ENCODE results near the gene TRIM29. TPM values are rescaled to one million over a fixed set of nuclear protein-coding genes. Genes with fewer than 3 reads are reported as not detected.

TRIM29 gene
- total and polyA plus RNA-seq, 10 of the 15 experiments (the other 5 are each of a cell fraction or from before 2014, with no cell fraction given): 0.08 to 0.67 (median 0.26) TPM; not detected in 5

DNA sequence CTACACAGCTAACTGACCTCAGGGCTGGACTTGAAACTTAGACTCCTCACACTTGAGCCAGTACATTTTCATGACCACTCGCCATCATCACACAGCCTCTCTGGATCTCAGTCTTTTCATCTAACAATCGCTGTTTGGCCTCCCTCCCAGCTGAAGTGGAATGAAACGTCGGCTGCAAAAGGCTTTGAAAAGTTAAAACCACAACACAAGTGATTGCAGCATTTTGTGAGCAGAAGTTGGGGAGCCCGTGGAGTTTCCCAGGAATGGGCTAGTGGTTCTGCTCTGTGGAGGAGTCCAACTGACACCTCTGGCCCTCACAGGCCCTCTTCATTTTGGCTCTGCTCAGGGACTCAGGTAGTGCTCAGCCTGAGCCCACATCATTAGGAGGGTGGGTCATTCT, 35.9 kb upstream of the TRIM29 start:
- H3K4me3 ChIP-seq: no peak overlapping the region
- in situ Hi-C loops (cut with MboI) (loop anchor here (5.0 kb wide), 2 partner anchors 53 to 128 kb away; no protein-coding TSS in a partner anchor), intact Hi-C loops (cut with micrococcal nuclease; ENCODE audit: unreplicated experiment) (no loop called here)
- H3K27ac ChIP-seq (ENCODE audit: control insufficient read depth, insufficient read depth): no peak overlapping the region
- WGBS (ENCODE audit: insufficient coverage, insufficient replicate concordance, low lambda C conversion rate, missing lambda C conversion rate): 16% methylated on average over 5 of the region's 5 CpGs
- H3K27me3 ChIP-seq (replicated peaks in 1 of 2; ENCODE audit: control insufficient read depth in 2 of 2, insufficient read depth in 2 of 2, low read length in 1 of 2): peaks cover 14% of the 10 kb centered on the region in 2 experiments
- no peak overlapping the region for H3K4me2 ChIP-seq (ENCODE audit: control insufficient read depth, insufficient read depth)
- H3K79me2 ChIP-seq (ENCODE audit: control insufficient read depth, insufficient read depth, low read length): no peaks in the 10 kb centered on the region
- CTCF ChIA-PET: interaction anchor here (0.7 to 7.0 kb wide), 2 partner anchors 62 to 127 kb away, joined by 4 to 83 read pairs; no protein-coding TSS in a partner anchor
- no peak for DNase-seq (ENCODE audit: low read depth, low spot score)
- H3K4me1 ChIP-seq (ENCODE audit: control insufficient read depth, insufficient read depth, low read length): no peaks in the 10 kb centered on the region
- RAD21 ChIA-PET (ENCODE audit: unreplicated experiment): interaction anchor here (1.5 kb wide), 1 partner anchor 126 kb away, joined by 3 read pairs; no protein-coding TSS in a partner anchor
- no peaks in the 10 kb centered on the region for H3K9me3 ChIP-seq (replicated peaks; ENCODE audit: control insufficient read depth, insufficient read depth, low read length)
- no peak for FAIRE-seq
- H2AFZ ChIP-seq (ENCODE audit: control insufficient read depth, low read depth, low read length): no peak overlapping the region
- H3K9ac ChIP-seq (ENCODE audit: control insufficient read depth, insufficient read depth, low read length): no peak overlapping the region
- POLR2A ChIA-PET: no interaction called here
- no peaks in the 10 kb centered on the region for H4K20me1 ChIP-seq (ENCODE audit: control insufficient read depth, insufficient read depth)
- no peaks in the 10 kb centered on the region for H3K36me3 ChIP-seq (ENCODE audit: control insufficient read depth in 2 of 2, insufficient read depth in 2 of 2, low read length in 1 of 2)
- no TSS peak for BruUV-seq (replicated peaks)
- ATAC-seq: no peak
- TF ChIP-seq MEF2A (IDR thresholded peaks at IDR 0.05; ENCODE audit: insufficient read depth, low read depth, low read length) (no peak), CBX5 (IDR thresholded peaks at IDR 0.05; ENCODE audit: low read depth) (no peak), ZBED1 (IDR thresholded peaks at IDR 0.05; ENCODE audit: borderline replicate concordance) (no peak), EGR1 (IDR thresholded peaks at IDR 0.05; ENCODE audit: borderline replicate concordance in 1 of 2, low read depth in 2 of 2, low read length in 2 of 2) (no peak), FOS (IDR thresholded peaks at IDR 0.05; ENCODE audit: borderline replicate concordance, extremely low read depth, insufficient read length) (no peak), POLR2AphosphoS5 (IDR thresholded peaks at IDR 0.05; ENCODE audit: low read length) (no peak), SMAD5 (IDR thresholded peaks at IDR 0.05; ENCODE audit: low read depth) (no peak)
- TF ChIP-seq, protein P1, sequence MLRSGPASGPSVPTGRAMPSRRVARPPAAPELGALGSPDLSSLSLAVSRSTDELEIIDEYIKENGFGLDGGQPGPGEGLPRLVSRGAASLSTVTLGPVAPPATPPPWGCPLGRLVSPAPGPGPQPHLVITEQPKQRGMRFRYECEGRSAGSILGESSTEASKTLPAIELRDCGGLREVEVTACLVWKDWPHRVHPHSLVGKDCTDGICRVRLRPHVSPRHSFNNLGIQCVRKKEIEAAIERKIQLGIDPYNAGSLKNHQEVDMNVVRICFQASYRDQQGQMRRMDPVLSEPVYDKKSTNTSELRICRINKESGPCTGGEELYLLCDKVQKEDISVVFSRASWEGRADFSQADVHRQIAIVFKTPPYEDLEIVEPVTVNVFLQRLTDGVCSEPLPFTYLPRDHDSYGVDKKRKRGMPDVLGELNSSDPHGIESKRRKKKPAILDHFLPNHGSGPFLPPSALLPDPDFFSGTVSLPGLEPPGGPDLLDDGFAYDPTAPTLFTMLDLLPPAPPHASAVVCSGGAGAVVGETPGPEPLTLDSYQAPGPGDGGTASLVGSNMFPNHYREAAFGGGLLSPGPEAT (IDR thresholded peaks at IDR 0.05; ENCODE audit: low read depth): no peak
- SMC1A ChIA-PET (ENCODE audit: uncharacterized antibody, unreplicated experiment): interaction anchor here (1.0 to 2.1 kb wide), 3 partner anchors 18 to 123 kb away, joined by 3 to 10 read pairs (median 4); no protein-coding TSS in a partner anchor
